DOHH2 (cell line): ENCODE data around the gene DNAJC11.

Source experiments
- H3F3A ChIP-seq: fragments of 200-600 bp; sonication (generic), shearing (Covaris generic); 2 replicates; pipeline ENCODE4 v1.6.0; 2016; ENCODE audit warnings: antibody characterized with exemption, mild to moderate bottlenecking; ENCODE audit not compliant: control insufficient read depth, insufficient read depth
- H3K27ac ChIP-seq: fragments of 200-600 bp; sonication (generic); 2 replicates; pipeline ENCODE4 v1.5.1; 2014; ENCODE audit warnings: low read depth, mild to moderate bottlenecking, low read length, moderate library complexity
- H3K27me3 ChIP-seq: fragments of 200-600 bp; sonication (generic); 2 replicates; pipeline ENCODE4 v1.6.1; 2014; ENCODE audit warnings: mild to moderate bottlenecking, low read length, mixed read lengths; ENCODE audit not compliant: control insufficient read depth
- H3K36me3 ChIP-seq: fragments of 200-600 bp; sonication (generic); 2 replicates; pipeline ENCODE4 v1.6.1; 2014; ENCODE audit warnings: mild to moderate bottlenecking, low read length, moderate library complexity, mixed read lengths; ENCODE audit not compliant: control insufficient read depth
- H3K4me1 ChIP-seq: fragments of 200-600 bp; sonication (generic); 2 replicates; pipeline ENCODE4 v1.6.1; 2014; ENCODE audit warnings: mild to moderate bottlenecking, low read length, mixed read lengths; ENCODE audit not compliant: control insufficient read depth
- H3K4me2 ChIP-seq: fragments of 200-600 bp; sonication (generic); 2 replicates; pipeline ENCODE4 v1.6.0; 2014; ENCODE audit warnings: mild to moderate bottlenecking, low read length, moderate library complexity
- H3K4me3 ChIP-seq: fragments of 200-600 bp; sonication (generic); 2 replicates; pipeline ENCODE4 v1.5.1; 2014; ENCODE audit warnings: mild to moderate bottlenecking, low read length, mixed read lengths
- H3K79me2 ChIP-seq: fragments of 200-600 bp; sonication (generic); 2 replicates; pipeline ENCODE4 v1.6.1; 2014; ENCODE audit warnings: mild to moderate bottlenecking, low read length, mixed read lengths; ENCODE audit not compliant: control insufficient read depth
- H3K9me2 ChIP-seq: fragments of 200-600 bp; sonication (generic); replicated peaks from 2 replicates; pipeline ENCODE4 v1.6.1; 2014; ENCODE audit warnings: mild to moderate bottlenecking, low read length, mixed read lengths; ENCODE audit not compliant: control insufficient read depth
- H3K9me3 ChIP-seq: fragments of 200-600 bp; sonication (generic); 2 replicates; pipeline ENCODE4 v1.6.1; 2014; ENCODE audit warnings: antibody characterized with exemption, low read length, mixed read lengths; ENCODE audit not compliant: control insufficient read depth, insufficient read depth
- H4K20me1 ChIP-seq: fragments of 200-600 bp; sonication (generic); 2 replicates; pipeline ENCODE4 v1.6.0; 2014; ENCODE audit warnings: low read depth, mild to moderate bottlenecking, antibody characterized with exemption, low read length, moderate library complexity; ENCODE audit not compliant: control insufficient read depth, insufficient read depth
- EZH2phosphoT487 ChIP-seq: fragments of 200-600 bp; sonication (generic); IDR thresholded peaks from 2 replicates; pipeline ENCODE4 v1.6.1; 2017; ENCODE audit warnings: borderline replicate concordance, mild to moderate bottlenecking, antibody characterized with exemption, low read length, moderate library complexity, mixed read lengths
- TF ChIP-seq, protein P1 (sequence below): fragments of 200-600 bp; sonication (generic); IDR thresholded peaks from one replicate; pipeline ENCODE4 v1.5.1; 2014; ENCODE audit warnings: antibody characterized with exemption, mild to moderate bottlenecking, low read depth, low read length; ENCODE audit not compliant: poor library complexity, severe bottlenecking

DNAJC11 gene

GRCh38 chr1:6627031-6627430 is 74.6 kb downstream of the DNAJC11 start:
- TF ChIP-seq, protein P1, sequence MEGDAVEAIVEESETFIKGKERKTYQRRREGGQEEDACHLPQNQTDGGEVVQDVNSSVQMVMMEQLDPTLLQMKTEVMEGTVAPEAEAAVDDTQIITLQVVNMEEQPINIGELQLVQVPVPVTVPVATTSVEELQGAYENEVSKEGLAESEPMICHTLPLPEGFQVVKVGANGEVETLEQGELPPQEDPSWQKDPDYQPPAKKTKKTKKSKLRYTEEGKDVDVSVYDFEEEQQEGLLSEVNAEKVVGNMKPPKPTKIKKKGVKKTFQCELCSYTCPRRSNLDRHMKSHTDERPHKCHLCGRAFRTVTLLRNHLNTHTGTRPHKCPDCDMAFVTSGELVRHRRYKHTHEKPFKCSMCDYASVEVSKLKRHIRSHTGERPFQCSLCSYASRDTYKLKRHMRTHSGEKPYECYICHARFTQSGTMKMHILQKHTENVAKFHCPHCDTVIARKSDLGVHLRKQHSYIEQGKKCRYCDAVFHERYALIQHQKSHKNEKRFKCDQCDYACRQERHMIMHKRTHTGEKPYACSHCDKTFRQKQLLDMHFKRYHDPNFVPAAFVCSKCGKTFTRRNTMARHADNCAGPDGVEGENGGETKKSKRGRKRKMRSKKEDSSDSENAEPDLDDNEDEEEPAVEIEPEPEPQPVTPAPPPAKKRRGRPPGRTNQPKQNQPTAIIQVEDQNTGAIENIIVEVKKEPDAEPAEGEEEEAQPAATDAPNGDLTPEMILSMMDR = no peak
- no peak for TF ChIP-seq EZH2phosphoT487
- Histone ChIP-seq H3K4me2 (peak overlapping the region; percentile 98), H3F3A (peaks cover 25% of the 10 kb centered on the region), H3K79me2 (peaks cover 56% of the 10 kb centered on the region), H3K27ac (peak overlapping the region; percentile 86), H3K9me3 (no peaks in the 10 kb centered on the region), H3K9me2 (no peaks in the 10 kb centered on the region), H3K4me1 (peaks cover 52% of the 10 kb centered on the region), H3K36me3 (peaks cover 63% of the 10 kb centered on the region), H3K4me3 (peak overlapping the region; percentile 83), H3K27me3 (no peaks in the 10 kb centered on the region), H4K20me1 (peaks cover 13% of the 10 kb centered on the region)

GRCh38 chr1:6625584-6626149 is 75.9 kb downstream of the DNAJC11 start:
- Histone ChIP-seq H3K9me2 (no peaks in the 10 kb centered on the region), H3K36me3 (peaks cover 72% of the 10 kb centered on the region), H3K27me3 (no peaks in the 10 kb centered on the region), H3K4me1 (peaks cover 52% of the 10 kb centered on the region), H4K20me1 (peaks cover 13% of the 10 kb centered on the region), H3K79me2 (peaks cover 56% of the 10 kb centered on the region), H3K4me3 (peak overlapping the region; percentile 83), H3K27ac (peak overlapping the region; percentile 86), H3K9me3 (no peaks in the 10 kb centered on the region), H3K4me2 (peak overlapping the region; percentile 98), H3F3A (peaks cover 25% of the 10 kb centered on the region)
- no peak for TF ChIP-seq EZH2phosphoT487
- TF ChIP-seq, protein P1 = no peak

- Histone ChIP-seq H3K36me3 (peaks cover 74% of the 10 kb centered on the region), H3K9me2 (no peaks in the 10 kb centered on the region), H3K4me1 (peaks cover 52% of the 10 kb centered on the region), H3F3A (peaks cover 25% of the 10 kb centered on the region), H3K9me3 (no peaks in the 10 kb centered on the region), H3K27me3 (no peaks in the 10 kb centered on the region), H4K20me1 (peaks cover 13% of the 10 kb centered on the region), H3K79me2 (peaks cover 56% of the 10 kb centered on the region), H3K4me2 (peak within 1 kb of the TSS; percentile 98), H3K4me3 (peak within 1 kb of the TSS; percentile 83), H3K27ac (peak within 1 kb of the TSS; percentile 86)
- TF ChIP-seq EZH2phosphoT487 = no peak
- TF ChIP-seq, protein P1 = peak; percentile 46
Observed at GRCh38 chr1:6624710-6625583, 76.7 kb downstream of the DNAJC11 start, which contains the start of gene THAP3. TSS of gene THAP3 (plus strand) at chr1:6624868. CDS start at chr1:6625219, 351 bp downstream.
